Chondrocyte (in vitro differentiated cells): ENCODE data around the gene NPTXR. TPM values are rescaled to one million over a fixed set of nuclear protein-coding genes. Genes with fewer than 3 reads are reported as not detected.

Experiments used
- DNase-seq: peaks from one replicate; pipeline ENCODE4 v3.0.0; 2021; ENCODE audit warnings: mixed read lengths, low spot score
- H3K27ac Mint-ChIP-seq: one replicate; pipeline ENCODE4 v1.8.0; 2021; ENCODE audit warnings: mild to moderate bottlenecking, moderate library complexity, mixed read lengths; ENCODE audit not compliant: unreplicated experiment
- H3K27me3 Mint-ChIP-seq: 2 replicates; pipeline ENCODE4 v1.8.0; 2021; ENCODE audit warnings: low read depth, mixed read lengths
- H3K36me3 Mint-ChIP-seq: 2 replicates; pipeline ENCODE4 v1.8.0; 2021; ENCODE audit warnings: low read depth, mixed read lengths
- H3K4me1 Mint-ChIP-seq: 2 replicates; pipeline ENCODE4 v1.8.0; 2021; ENCODE audit warnings: low read depth, mild to moderate bottlenecking, mixed read lengths
- H3K4me3 Mint-ChIP-seq: one replicate; pipeline ENCODE4 v1.8.0; 2021; ENCODE audit warnings: mild to moderate bottlenecking, moderate library complexity, mixed read lengths; ENCODE audit not compliant: unreplicated experiment
- H3K9me3 Mint-ChIP-seq: 2 replicates; pipeline ENCODE4 v1.8.0; 2021; ENCODE audit warnings: low read depth, mixed read lengths
- total RNA-seq: library from RNA; stranded (reverse); gene quantifications from 3 replicates; pipeline ENCODE4 v1.2.1, GENCODE V29; 2021
- TF ChIP-seq, protein P1 (sequence below): fragments of 200-600 bp; sonication (generic); IDR thresholded peaks from 2 replicates; pipeline ENCODE4 v1.5.0; 2021; ENCODE audit warnings: antibody characterized with exemption, mild to moderate bottlenecking, moderate library complexity

Gene NPTXR
- total RNA-seq, 1 donor from 2014 or later = 35.0 TPM

DNA sequence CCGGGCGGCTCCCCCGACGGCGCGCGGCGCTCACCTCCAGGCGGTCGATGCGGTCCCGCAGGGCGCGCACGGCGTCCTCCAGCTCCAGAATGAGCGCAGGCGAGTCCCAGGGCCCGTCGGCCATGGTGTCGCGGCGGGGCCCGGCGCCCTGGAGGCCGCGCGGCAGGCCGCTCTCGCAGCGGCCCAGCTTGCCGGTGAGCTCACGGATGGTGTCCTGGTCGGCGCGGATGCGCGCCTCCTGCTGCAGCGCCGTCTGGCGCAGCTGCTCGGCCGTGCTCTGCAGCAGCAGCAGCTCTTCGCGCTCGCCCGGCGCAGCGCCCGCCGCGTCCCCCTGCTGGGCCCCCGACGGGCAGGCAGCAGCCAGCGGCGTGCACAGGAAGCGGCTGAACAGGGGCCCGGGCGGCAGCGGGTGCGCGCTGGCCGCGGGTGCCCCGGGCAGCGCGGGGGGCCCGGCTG lies 599 bp downstream of the NPTXR start:
- Mint-ChIP-seq H3K27ac (no peak overlapping the region), H3K9me3 (no peaks in the 10 kb centered on the region), H3K4me1 (peaks cover 42% of the 10 kb centered on the region), H3K27me3 (peaks cover 6% of the 10 kb centered on the region), H3K4me3 (peak overlapping the region; percentile 12), H3K36me3 (peaks cover 12% of the 10 kb centered on the region)
- no peak for DNase-seq
- TF ChIP-seq, protein P1, sequence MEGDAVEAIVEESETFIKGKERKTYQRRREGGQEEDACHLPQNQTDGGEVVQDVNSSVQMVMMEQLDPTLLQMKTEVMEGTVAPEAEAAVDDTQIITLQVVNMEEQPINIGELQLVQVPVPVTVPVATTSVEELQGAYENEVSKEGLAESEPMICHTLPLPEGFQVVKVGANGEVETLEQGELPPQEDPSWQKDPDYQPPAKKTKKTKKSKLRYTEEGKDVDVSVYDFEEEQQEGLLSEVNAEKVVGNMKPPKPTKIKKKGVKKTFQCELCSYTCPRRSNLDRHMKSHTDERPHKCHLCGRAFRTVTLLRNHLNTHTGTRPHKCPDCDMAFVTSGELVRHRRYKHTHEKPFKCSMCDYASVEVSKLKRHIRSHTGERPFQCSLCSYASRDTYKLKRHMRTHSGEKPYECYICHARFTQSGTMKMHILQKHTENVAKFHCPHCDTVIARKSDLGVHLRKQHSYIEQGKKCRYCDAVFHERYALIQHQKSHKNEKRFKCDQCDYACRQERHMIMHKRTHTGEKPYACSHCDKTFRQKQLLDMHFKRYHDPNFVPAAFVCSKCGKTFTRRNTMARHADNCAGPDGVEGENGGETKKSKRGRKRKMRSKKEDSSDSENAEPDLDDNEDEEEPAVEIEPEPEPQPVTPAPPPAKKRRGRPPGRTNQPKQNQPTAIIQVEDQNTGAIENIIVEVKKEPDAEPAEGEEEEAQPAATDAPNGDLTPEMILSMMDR = peak; percentile 71

DNA sequence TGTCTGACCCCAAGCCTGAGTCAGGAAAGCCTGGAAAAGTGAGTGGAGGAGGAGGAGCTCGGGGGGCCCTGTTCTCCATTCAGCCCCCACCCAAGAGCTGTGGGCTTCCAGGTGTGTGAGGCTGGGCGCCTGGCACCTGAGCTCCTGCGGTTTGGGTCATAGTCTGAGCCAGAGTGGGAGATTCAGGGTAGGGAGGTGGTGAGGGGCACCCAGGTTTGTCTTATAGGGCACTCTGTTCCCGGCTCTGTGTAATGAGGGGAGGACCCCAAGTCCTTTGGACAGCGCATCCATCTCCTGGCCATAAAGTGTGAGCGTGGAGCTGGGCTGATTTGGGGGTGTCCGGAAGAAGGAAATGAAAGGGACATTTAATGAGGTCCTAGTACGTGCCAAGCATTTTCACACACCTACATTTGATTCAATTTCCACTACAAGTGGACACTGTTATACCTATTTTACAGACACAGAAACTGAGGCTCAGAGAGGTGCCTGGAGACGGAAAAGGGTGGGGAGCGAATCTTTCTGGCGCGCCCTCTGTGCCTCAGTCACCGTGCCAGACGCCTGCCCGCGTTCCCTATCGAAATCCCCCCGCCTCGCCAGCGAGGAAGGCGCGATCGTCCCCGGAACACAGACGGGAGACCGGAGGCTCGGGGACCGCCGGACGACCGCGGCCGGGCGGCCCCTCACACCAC lies 1.2 kb downstream of the NPTXR start:
- Mint-ChIP-seq H3K27ac (no peak overlapping the region), H3K36me3 (peaks cover 15% of the 10 kb centered on the region), H3K27me3 (peaks cover 6% of the 10 kb centered on the region), H3K9me3 (no peaks in the 10 kb centered on the region), H3K4me1 (peaks cover 42% of the 10 kb centered on the region), H3K4me3 (peak overlapping the region; percentile 73)
- TF ChIP-seq, protein P1 = no peak
- DNase-seq = no peak

DNA sequence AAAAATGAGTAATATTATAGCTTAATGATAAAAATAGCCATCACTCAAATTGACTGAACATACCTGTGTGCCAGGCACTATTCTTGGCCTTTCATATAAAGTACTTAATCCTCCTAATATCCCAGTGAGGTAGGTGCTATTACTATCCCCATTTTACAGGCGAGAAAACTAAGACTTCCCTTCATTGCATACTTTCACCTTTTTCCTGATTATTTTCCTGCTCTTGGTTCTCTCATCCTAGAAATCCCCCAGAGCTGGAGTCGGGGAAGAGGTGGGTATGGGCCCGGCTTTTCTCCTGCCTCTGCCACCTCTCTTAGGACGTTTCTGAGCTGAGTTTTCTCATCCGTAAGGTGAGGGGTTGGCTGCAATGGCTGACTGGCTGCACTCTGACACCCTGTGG lies 2.2 kb downstream of the NPTXR start:
- no peaks in the 10 kb centered on the region for H3K9me3 Mint-ChIP-seq
- no peak for DNase-seq
- peaks cover 38% of the 10 kb centered on the region for H3K4me1 Mint-ChIP-seq
- peaks cover 15% of the 10 kb centered on the region for H3K36me3 Mint-ChIP-seq
- peaks cover 8% of the 10 kb centered on the region for H3K27me3 Mint-ChIP-seq
- H3K27ac Mint-ChIP-seq = no peak overlapping the region
- TF ChIP-seq, protein P1 = no peak
- peak overlapping the region; percentile 73 for H3K4me3 Mint-ChIP-seq

DNA sequence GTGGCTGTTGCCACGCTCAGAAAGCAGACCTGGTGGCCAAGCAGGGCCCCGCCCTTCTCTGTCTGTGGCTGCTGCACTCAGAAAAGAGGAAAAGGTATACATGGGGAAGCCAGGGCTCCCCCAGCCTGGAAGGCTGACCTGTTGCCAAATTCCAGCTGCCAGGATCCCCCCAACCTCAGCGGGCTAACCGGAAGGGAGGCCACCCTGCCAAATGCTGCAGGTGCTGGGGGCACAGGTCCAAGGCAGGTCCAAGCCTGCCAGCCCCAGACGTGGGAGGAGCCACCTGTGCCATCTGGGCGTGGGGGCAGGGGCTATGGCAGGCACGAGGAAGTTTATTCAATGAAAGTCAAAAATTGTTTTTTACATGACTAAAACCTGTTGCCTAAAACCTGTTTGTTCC lies 2.6 kb downstream of the NPTXR start:
- peaks cover 9% of the 10 kb centered on the region for H3K27me3 Mint-ChIP-seq
- no peak overlapping the region for H3K27ac Mint-ChIP-seq
- H3K36me3 Mint-ChIP-seq = peaks cover 15% of the 10 kb centered on the region
- no peak for DNase-seq
- peaks cover 34% of the 10 kb centered on the region for H3K4me1 Mint-ChIP-seq
- no peaks in the 10 kb centered on the region for H3K9me3 Mint-ChIP-seq
- TF ChIP-seq, protein P1 = no peak
- H3K4me3 Mint-ChIP-seq = no peak overlapping the region

DNA sequence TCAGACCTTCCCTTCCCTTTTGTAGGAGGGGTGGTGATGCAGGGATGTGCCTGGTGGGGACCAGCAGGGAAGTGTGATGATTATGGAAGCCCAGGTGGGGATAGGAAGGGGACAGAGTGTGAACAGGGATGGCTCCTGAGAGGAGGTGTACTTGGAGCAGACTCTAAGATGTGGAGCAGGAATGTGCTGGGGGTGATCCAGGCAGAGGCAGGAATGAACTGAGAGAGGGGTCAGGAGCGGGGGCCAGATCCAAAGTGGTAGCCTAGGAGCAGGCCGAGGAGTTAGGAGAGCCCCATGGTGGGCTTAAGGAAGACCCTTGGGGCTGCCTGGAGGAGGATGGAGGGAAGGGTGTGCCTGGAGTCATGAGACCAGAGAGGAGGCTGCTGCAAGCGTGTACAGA lies 3.7 kb downstream of the NPTXR start:
- Mint-ChIP-seq H3K9me3 (no peaks in the 10 kb centered on the region), H3K4me1 (peaks cover 24% of the 10 kb centered on the region), H3K36me3 (peaks cover 15% of the 10 kb centered on the region), H3K27ac (no peak overlapping the region), H3K27me3 (peaks cover 10% of the 10 kb centered on the region), H3K4me3 (no peak overlapping the region)
- TF ChIP-seq, protein P1 = no peak
- no peak for DNase-seq
